Measurements from ENCODE around the gene BNIP1.
"Not testable (repeated sequence)": the region's sequence is repeated elsewhere in the genome, so short reads cannot be mapped to it uniquely, and the experiment has no call there.

The BNIP1 gene

GRCh38 chr5:173144200-173145176 lies at the start of gene BNIP1:
TSS of gene BNIP1 (plus strand) at chr5:173144531. CDS start at chr5:173144546, 15 bp downstream.
- peak; percentile 94 to 96 for DNase-seq (ENCODE audit: low read depth in 2 of 2)

GRCh38 chr5:173098787-173099186 lies 45.5 kb upstream of the BNIP1 start:
- DNase-seq (ENCODE audit: low read depth in 2 of 2), result no peak

GRCh38 chr5:173099461-173099860 lies 44.9 kb upstream of the BNIP1 start:
- DNase-seq (ENCODE audit: low read depth in 2 of 2), result no peak

- no peak for DNase-seq (ENCODE audit: low read depth in 2 of 2)
Measured at GRCh38 chr5:173101245-173101644, 43.1 kb upstream of the BNIP1 start.

- no peak for DNase-seq (ENCODE audit: low read depth in 2 of 2)
Measured at GRCh38 chr5:173103411-173103810, 40.9 kb upstream of the BNIP1 start.

- no peak for DNase-seq (ENCODE audit: low read depth in 2 of 2)
Measured at GRCh38 chr5:173108914-173109313, 35.4 kb upstream of the BNIP1 start.

- no peak for DNase-seq (ENCODE audit: low read depth in 2 of 2)
Measured at GRCh38 chr5:173114536-173114935, 29.8 kb upstream of the BNIP1 start.

- DNase-seq (ENCODE audit: low read depth in 2 of 2), result no peak
Measured at GRCh38 chr5:173119719-173120118, 24.6 kb upstream of the BNIP1 start.

GRCh38 chr5:173123416-173123815 lies 20.9 kb upstream of the BNIP1 start:
- DNase-seq (ENCODE audit: low read depth in 2 of 2), result no peak

- not testable (repeated sequence) for DNase-seq (ENCODE audit: low read depth in 2 of 2)
Measured at GRCh38 chr5:173132166-173132565, 12.2 kb upstream of the BNIP1 start.

- DNase-seq (ENCODE audit: low read depth in 2 of 2), result no peak
Measured at GRCh38 chr5:173138707-173139106, 5.6 kb upstream of the BNIP1 start.

GRCh38 chr5:173139631-173140030 lies 4.7 kb upstream of the BNIP1 start:
- DNase-seq (ENCODE audit: low read depth in 2 of 2), result no peak

- DNase-seq (ENCODE audit: low read depth in 2 of 2), result no peak
Measured at GRCh38 chr5:173140769-173141168, 3.6 kb upstream of the BNIP1 start.

- no peak for DNase-seq (ENCODE audit: low read depth in 2 of 2)
Measured at GRCh38 chr5:173143567-173143966, 764 bp upstream of the BNIP1 start.

GRCh38 chr5:173148354-173148753 lies 4.0 kb downstream of the BNIP1 start:
- DNase-seq (ENCODE audit: low read depth in 2 of 2), result no peak

GRCh38 chr5:173152547-173152946 lies 8.2 kb downstream of the BNIP1 start:
- DNase-seq (ENCODE audit: low read depth in 2 of 2), result no peak

GRCh38 chr5:173153842-173154241 lies 9.5 kb downstream of the BNIP1 start:
- DNase-seq (ENCODE audit: low read depth in 2 of 2), result no peak

- DNase-seq (ENCODE audit: low read depth in 2 of 2), result not testable (repeated sequence)
Measured at GRCh38 chr5:173154619-173155018, 10.3 kb downstream of the BNIP1 start.

- no peak for DNase-seq (ENCODE audit: low read depth in 2 of 2)
Measured at GRCh38 chr5:173155912-173156311, 11.6 kb downstream of the BNIP1 start.

- no peak for DNase-seq (ENCODE audit: low read depth in 2 of 2)
Measured at GRCh38 chr5:173158366-173158765, 14.0 kb downstream of the BNIP1 start.

- DNase-seq (ENCODE audit: low read depth in 2 of 2), result no peak
Measured at GRCh38 chr5:173159256-173159655, 14.9 kb downstream of the BNIP1 start.

GRCh38 chr5:173161148-173161547 lies 16.8 kb downstream of the BNIP1 start:
- DNase-seq (ENCODE audit: low read depth in 2 of 2), result no peak

GRCh38 chr5:173163219-173163618 lies 18.9 kb downstream of the BNIP1 start:
- DNase-seq (ENCODE audit: low read depth in 2 of 2), result no peak
